ENCODE results near the gene HCK. TPM values are rescaled to one million over a fixed set of nuclear protein-coding genes. Genes with fewer than 3 reads are reported as not detected.
A peak's percentile ranks its signal among the peaks of the same experiment; 100 is the strongest.

Gene HCK
- total RNA-seq, 1 donor from 2014 or later = not detected

DNA sequence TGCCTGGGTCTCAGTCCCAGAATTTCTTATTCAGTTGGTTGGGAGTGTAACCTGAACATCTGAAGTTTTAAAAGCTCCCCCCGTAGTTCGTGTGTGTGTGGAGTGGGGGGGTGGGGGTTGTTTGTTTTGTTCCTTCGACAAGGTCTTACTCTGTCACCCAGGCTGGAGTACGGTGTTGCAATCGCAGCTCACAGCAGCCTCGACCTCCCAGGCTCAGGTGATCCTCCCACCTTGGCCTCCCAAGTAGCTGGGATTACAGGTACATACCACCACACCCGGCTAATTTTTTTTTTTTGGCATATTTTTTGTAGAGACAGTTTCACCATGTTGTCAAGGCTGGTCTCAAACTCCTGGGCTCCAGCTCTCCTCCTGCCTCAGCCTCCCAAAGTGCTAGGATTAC lies 38.7 kb upstream of the HCK start:
- H3K4me3 Mint-ChIP-seq (ENCODE audit: low read depth) = no peak overlapping the region

DNA sequence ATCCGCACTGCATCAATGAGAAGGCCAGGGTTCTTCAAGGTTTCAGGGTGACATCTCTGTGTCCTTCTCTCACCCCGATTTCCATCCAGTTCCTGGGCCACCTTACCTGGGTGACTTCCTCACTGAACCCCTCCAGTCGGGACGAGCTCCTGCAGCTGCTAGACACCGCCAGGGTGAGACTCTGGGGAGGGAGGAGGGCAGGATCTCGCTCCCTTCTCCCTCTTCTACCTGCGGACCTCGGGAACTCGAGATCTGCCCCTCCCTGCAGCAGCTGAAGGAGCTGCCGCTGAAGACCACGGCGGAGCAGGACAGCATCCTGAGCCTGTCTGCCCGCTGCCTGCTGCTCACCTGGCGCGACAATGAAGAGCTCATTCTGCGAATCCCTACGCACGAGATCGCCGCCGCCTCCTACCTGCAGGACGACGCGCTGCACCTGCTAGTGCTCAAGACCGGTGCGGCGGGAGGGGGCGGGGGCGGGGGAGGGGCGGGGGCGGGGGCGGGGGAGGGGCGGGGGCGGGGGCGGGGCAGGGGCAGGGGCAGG lies 34.3 kb upstream of the HCK start:
- Mint-ChIP-seq H3K4me3 (ENCODE audit: low read depth) (peak overlapping the region; percentile 91), H3K9me3 (ENCODE audit: low read depth) (no peaks in the 10 kb centered on the region), H3K4me1 (ENCODE audit: low read depth) (peaks cover 7% of the 10 kb centered on the region), H3K27ac (peak overlapping the region; percentile 76), H3K27me3 (peaks cover 66% of the 10 kb centered on the region), H3K36me3 (ENCODE audit: insufficient read depth) (no peaks in the 10 kb centered on the region)
- TF ChIP-seq, protein P1, sequence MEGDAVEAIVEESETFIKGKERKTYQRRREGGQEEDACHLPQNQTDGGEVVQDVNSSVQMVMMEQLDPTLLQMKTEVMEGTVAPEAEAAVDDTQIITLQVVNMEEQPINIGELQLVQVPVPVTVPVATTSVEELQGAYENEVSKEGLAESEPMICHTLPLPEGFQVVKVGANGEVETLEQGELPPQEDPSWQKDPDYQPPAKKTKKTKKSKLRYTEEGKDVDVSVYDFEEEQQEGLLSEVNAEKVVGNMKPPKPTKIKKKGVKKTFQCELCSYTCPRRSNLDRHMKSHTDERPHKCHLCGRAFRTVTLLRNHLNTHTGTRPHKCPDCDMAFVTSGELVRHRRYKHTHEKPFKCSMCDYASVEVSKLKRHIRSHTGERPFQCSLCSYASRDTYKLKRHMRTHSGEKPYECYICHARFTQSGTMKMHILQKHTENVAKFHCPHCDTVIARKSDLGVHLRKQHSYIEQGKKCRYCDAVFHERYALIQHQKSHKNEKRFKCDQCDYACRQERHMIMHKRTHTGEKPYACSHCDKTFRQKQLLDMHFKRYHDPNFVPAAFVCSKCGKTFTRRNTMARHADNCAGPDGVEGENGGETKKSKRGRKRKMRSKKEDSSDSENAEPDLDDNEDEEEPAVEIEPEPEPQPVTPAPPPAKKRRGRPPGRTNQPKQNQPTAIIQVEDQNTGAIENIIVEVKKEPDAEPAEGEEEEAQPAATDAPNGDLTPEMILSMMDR (IDR thresholded peaks at IDR 0.05; ENCODE audit: unreplicated experiment) = peak; percentile 72
- DNase-seq (ENCODE audit: low spot score, unreplicated experiment) = peak; percentile 79

More for the DNA sequence above, 38.7 kb upstream of the HCK start:
- no peaks in the 10 kb centered on the region for H3K9me3 Mint-ChIP-seq (ENCODE audit: low read depth)
- DNase-seq (ENCODE audit: low spot score, unreplicated experiment) = no peak
- no peaks in the 10 kb centered on the region for H3K36me3 Mint-ChIP-seq (ENCODE audit: insufficient read depth)
- H3K27ac Mint-ChIP-seq = no peak overlapping the region
- peaks cover 4% of the 10 kb centered on the region for H3K4me1 Mint-ChIP-seq (ENCODE audit: low read depth)
- H3K27me3 Mint-ChIP-seq = peaks cover 41% of the 10 kb centered on the region
- TF ChIP-seq, protein P1 (IDR thresholded peaks at IDR 0.05; ENCODE audit: unreplicated experiment) = no peak

DNA sequence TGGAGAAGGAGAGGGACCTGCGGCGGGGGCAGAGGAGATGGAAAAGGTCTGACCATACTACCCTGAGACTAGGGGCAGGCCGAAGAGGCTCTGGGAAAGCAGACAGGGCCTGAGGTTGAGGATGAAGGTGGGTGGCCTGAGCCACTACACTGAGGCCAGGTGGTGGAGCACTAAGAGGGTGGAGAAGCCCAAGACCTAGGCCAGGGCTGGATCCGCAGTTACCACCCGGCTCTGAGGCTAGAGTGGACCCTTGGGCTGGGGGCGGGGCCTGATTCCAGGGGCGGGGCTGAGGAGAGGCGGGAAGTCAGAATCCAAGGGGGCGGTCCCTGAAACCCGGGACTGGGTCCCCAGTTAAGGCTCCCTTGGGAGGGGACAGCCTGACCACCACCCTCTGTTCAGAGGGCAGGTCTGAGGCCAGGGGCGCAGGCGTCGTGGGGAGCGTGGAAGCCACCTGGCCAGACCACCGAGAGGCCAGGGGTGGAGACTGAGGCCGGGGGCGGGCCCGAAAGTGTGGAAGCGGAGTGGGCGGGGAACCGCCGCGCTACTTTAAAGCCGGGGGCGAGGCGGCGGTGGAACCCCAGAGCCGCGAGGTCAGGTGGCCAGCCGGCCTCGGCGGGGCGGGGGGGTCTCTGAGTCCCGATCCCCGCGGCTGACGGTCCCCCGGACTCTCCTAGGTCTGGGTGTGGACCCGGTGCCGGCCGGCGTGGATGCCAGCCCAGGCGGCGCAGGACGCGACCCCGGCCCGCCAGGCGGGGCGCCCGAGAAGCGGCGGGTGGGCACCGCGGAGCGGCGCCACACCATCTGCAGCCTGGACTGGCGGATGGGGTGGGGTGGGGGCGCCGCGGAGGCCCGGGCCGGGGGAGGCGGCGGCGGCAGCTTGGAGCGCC lies 33.5 kb upstream of the HCK start:
- Mint-ChIP-seq H3K27me3 (peaks cover 74% of the 10 kb centered on the region), H3K9me3 (ENCODE audit: low read depth) (no peaks in the 10 kb centered on the region), H3K27ac (peak overlapping the region; percentile 94), H3K4me3 (ENCODE audit: low read depth) (peak overlapping the region; percentile 91), H3K36me3 (ENCODE audit: insufficient read depth) (no peaks in the 10 kb centered on the region), H3K4me1 (ENCODE audit: low read depth) (peaks cover 7% of the 10 kb centered on the region)
- TF ChIP-seq, protein P1 (IDR thresholded peaks at IDR 0.05; ENCODE audit: unreplicated experiment) = peak; percentile 51
- DNase-seq (ENCODE audit: low spot score, unreplicated experiment) = peak; percentile 96

DNA sequence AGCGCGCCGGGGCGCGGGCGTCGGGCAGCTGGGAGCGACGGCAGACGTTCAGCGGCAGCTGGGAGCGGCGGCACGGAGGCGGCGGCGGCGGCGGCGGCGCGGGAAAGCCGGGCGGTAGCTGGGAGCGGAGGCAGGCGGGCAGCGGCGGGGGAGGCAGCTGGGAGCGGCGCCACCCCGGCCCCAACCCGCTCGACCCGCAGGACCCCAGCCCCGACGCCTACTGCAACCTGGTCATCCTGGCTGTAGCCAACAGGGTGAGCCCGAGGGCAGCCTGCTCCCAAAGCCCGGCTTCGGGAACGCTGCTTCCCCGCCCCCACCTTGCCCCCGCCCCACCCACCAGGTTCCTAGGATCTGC lies 32.9 kb upstream of the HCK start:
- Mint-ChIP-seq H3K27me3 (peaks cover 74% of the 10 kb centered on the region), H3K27ac (peak overlapping the region; percentile 65)

More for the DNA sequence above, 32.9 kb upstream of the HCK start:
- Mint-ChIP-seq H3K36me3 (ENCODE audit: insufficient read depth) (no peaks in the 10 kb centered on the region), H3K4me1 (ENCODE audit: low read depth) (peaks cover 7% of the 10 kb centered on the region), H3K4me3 (ENCODE audit: low read depth) (peak overlapping the region; percentile 81), H3K9me3 (ENCODE audit: low read depth) (no peaks in the 10 kb centered on the region)
- TF ChIP-seq, protein P1 (IDR thresholded peaks at IDR 0.05; ENCODE audit: unreplicated experiment) = peak; percentile 32
- peak; percentile 60 for DNase-seq (ENCODE audit: low spot score, unreplicated experiment)
